Astrocyte of the spinal cord (primary cell): ENCODE measurements around the gene RAD23A.

Experiments used
- DNase-seq: peaks from one replicate; pipeline ENCODE4 v3.0.0; 2011; ENCODE audit warnings: low read depth, low spot score
- H3K4me3 ChIP-seq: 2 replicates; pipeline ENCODE4 v1.5.1; 2011; ENCODE audit warnings: low read depth, mild to moderate bottlenecking, low read length, moderate library complexity
- in situ Hi-C: cut with HindIII; loops from 2 replicates; pipeline ENCODE4 v1.10.0; 2017; ENCODE audit warnings: low sequenced_read_pairs
- TF ChIP-seq, protein P1 (sequence below): IDR thresholded peaks from 2 replicates; pipeline ENCODE4 v1.5.1; 2012; ENCODE audit warnings: low read depth, mild to moderate bottlenecking, low read length, inconsistent platforms

The RAD23A gene

DNA sequence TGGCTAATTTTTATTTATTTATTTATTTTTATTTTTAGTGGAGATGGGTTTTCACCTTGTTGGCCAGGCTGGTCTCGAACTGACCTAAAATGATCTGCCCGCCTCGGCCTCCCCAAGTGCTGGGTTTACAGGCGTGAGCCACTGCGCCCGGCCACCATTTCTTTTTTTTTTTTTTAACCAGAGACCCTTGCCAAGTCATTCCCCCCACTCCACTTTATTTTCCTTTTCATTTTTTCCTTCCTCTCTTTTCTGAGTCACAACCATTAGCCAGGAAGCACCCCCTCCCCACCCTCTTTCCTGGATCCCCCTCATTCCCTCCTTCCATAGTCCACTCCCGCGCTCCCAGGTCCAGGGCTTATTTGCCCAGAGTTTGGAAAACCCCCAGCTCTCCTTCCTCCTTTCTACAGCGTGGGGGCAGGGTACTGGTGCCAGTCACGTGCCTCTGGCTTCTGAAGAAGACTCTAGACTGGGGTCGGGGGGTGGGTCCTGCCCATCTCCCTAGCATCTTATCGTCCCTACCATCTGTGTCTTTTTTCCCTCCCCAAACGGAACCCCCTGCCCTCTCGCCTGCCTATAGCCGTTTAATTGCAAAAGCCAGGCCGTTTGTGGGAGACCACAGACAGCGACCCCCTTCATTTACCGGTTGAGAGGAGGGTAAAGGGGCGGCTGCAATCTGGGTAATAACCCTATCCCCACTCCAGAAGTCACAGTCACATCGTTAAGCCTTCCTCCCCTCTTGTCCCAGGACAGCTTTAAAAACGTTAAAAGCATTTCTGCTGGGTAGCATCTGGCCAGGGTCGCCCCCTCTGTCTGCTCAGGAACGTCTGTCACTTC lies 8.4 kb upstream of the RAD23A start:
- no peak for DNase-seq
- in situ Hi-C loops: no loop called here
- peak overlapping the region; percentile 59 for H3K4me3 ChIP-seq
- TF ChIP-seq, protein P1, sequence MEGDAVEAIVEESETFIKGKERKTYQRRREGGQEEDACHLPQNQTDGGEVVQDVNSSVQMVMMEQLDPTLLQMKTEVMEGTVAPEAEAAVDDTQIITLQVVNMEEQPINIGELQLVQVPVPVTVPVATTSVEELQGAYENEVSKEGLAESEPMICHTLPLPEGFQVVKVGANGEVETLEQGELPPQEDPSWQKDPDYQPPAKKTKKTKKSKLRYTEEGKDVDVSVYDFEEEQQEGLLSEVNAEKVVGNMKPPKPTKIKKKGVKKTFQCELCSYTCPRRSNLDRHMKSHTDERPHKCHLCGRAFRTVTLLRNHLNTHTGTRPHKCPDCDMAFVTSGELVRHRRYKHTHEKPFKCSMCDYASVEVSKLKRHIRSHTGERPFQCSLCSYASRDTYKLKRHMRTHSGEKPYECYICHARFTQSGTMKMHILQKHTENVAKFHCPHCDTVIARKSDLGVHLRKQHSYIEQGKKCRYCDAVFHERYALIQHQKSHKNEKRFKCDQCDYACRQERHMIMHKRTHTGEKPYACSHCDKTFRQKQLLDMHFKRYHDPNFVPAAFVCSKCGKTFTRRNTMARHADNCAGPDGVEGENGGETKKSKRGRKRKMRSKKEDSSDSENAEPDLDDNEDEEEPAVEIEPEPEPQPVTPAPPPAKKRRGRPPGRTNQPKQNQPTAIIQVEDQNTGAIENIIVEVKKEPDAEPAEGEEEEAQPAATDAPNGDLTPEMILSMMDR: no peak

DNA sequence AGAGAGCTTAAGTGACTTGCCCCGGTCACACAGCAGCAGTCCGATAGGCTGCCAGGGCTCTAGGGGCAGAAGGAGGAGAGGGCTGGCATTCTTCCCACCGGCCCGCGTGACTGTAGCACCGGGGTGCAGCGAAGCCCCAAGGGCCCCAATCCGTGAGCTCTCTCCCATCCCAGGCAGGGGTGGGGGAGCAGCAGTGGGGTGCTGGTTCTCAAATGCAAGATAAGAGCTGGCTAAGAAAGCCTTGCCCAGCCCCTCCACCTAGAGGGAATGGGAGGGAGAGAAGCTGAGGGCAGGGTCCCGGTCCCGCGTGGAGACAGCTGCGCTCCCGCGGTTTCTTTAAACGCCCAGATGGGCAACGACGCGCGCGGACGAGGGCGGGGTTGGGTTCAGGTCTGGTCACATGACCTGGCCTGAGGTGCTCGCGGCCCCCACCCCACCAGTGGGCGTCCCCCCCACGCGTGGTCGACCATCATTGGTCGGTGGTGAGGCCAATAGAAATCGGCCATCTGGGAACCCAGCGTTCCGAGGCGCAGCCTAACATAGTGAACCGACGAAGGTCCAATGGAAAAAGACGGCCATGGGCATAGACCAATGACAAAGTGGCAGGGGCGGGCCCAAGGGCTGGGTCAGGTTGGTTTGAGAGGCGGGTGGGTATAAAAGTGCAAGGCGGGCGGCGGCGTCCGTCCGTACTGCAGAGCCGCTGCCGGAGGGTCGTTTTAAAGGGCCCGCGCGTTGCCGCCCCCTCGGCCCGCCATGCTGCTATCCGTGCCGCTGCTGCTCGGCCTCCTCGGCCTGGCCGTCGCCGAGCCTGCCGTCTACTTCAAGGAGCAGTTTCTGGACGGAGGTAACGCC lies 7.5 kb upstream of the RAD23A start, which contains the start of gene CALR:
Gene CALR (plus strand): TSS at position 683 of the 852 bp plus-strand sequence. CDS start 71 bp downstream, at position 754.
- DNase-seq: peak; percentile 100
- TF ChIP-seq, protein P1: no peak

DNA sequence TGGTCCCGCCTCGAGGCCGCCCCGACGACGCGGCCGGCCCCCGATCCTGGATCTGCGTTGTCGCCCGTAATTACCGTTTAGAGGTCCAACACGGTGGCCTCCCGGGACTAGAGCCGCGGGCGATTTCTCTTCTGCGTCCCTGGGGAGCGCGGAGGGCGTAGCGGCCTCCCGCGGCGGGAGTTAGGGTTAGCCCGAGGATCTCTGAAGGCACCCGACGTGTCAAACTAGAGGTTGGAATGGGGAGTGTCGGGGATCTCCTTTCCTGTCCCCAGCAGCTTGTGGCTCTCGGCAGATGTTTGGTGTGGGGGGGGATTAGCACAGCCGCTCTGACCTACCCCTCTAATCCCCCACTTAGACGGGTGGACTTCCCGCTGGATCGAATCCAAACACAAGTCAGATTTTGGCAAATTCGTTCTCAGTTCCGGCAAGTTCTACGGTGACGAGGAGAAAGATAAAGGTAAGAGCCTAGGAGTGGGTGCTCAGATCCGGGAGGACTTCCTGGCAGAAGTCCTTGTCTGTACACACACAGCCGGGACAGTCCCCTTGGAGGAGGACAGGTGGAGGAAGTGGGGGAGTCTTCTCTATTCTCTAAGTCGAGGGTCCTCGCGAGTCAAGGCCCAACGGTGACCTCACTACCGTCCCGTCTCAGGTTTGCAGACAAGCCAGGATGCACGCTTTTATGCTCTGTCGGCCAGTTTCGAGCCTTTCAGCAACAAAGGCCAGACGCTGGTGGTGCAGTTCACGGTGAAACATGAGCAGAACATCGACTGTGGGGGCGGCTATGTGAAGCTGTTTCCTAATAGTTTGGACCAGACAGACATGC lies 6.7 kb upstream of the RAD23A start:
- no peak for DNase-seq
- H3K4me3 ChIP-seq: peak overlapping the region; percentile 80
- in situ Hi-C loops: no loop called here
- TF ChIP-seq, protein P1: peak; percentile 23

More for the DNA sequence above, 7.5 kb upstream of the RAD23A start, which contains the start of gene CALR:
- H3K4me3 ChIP-seq: peak within 1 kb of the TSS; percentile 80
- in situ Hi-C loops: no loop called here

DNA sequence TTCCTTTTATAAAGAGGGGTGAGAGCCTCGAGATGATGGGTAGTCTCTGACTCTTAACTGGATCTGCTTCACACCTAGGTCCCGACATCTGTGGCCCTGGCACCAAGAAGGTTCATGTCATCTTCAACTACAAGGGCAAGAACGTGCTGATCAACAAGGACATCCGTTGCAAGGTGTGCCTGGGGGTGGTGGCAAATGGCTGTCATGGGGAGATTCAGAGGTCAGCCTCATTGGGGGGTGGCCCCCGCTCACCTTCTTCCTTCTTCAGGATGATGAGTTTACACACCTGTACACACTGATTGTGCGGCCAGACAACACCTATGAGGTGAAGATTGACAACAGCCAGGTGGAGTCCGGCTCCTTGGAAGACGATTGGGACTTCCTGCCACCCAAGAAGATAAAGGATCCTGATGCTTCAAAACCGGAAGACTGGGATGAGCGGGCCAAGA lies 5.7 kb upstream of the RAD23A start:
- H3K4me3 ChIP-seq: peak overlapping the region; percentile 80
- in situ Hi-C loops: no loop called here
- no peak for DNase-seq
- TF ChIP-seq, protein P1: no peak

DNA sequence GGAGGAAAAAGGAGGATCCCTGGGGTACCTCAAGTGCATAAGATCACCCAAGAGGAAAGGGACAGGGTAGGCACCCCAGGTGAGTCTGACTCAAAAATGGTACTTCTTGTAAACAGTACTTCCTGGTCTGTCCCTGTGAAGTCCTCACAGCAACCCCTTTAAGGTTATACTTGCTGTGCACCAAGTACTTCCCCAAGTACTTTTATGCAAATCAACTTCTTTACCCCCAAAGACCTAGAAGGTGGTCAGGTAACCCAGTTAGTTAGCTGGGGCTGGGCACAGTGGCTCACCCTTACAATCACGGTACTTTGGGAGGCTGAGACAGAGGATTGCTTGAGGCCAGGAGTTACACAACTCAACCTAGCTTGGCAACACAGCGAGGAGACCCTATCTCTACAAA lies 4.8 kb upstream of the RAD23A start:
- DNase-seq: no peak
- TF ChIP-seq, protein P1: no peak
- H3K4me3 ChIP-seq: peak overlapping the region; percentile 80
- in situ Hi-C loops: no loop called here
